Naive thymus-derived CD4-positive, alpha-beta T cell (primary cell): ENCODE measurements around the gene HERPUD1. TPM values are rescaled to one million over a fixed set of nuclear protein-coding genes. Genes with fewer than 3 reads are reported as not detected.
"Not testable (repeated sequence)": the region's sequence is repeated elsewhere in the genome, so short reads cannot be mapped to it uniquely, and the experiment has no call there.

Experiments used
- ATAC-seq: fragments of 150-1000 bp; cut with Tn5 transposase; 2 replicates; pipeline ENCODE4 v1.10.0; 2021; ENCODE audit warnings: mild to moderate bottlenecking, moderate library complexity
- CTCF ChIA-PET: fragments of 350-600 bp; sonication (Branson Sonifier 250); formaldehyde crosslinking; loops from one replicate; lab custom pipeline; 2021; ENCODE audit warnings: antibody characterized with exemption; lab: Charles Lee
- POLR2A ChIA-PET: fragments of 350-600 bp; sonication (Branson Sonifier 250); formaldehyde crosslinking; loops from one replicate; lab custom pipeline; 2021; ENCODE audit warnings: antibody characterized with exemption, inconsistent platforms; lab: Charles Lee
- DNase-seq, 9 donors: peaks; one replicate each; pipeline versions ENCODE4 v3.0.0 to v3.0.0-alpha.2; 2020 to 2022; ENCODE audit warnings: mixed read lengths in 1 of 9
- H3K27ac ChIP-seq: one replicate; pipeline ENCODE4 v1.7.0; 2013; ENCODE audit warnings: mild to moderate bottlenecking, low read depth, low read length, moderate library complexity
- H3K27me3 ChIP-seq, 2 donors: one replicate each; pipeline ENCODE4 v1.7.0; 2013; ENCODE audit warnings: low read length in 2 of 2, mild to moderate bottlenecking in 2 of 2, moderate library complexity in 2 of 2; ENCODE audit not compliant: control insufficient read depth in 2 of 2, insufficient read depth in 2 of 2
- H3K36me3 ChIP-seq, 3 experiments: 1 replicate in 2 of 3; 2 replicates in 1 of 3; pipeline ENCODE4 v1.7.0; 2013; ENCODE audit warnings: low read length in 3 of 3, mild to moderate bottlenecking in 3 of 3, moderate library complexity in 1 of 3; ENCODE audit not compliant: insufficient read depth in 3 of 3, control insufficient read depth in 2 of 3
- H3K4me1 ChIP-seq, 2 donors: one replicate each; pipeline ENCODE4 v1.7.0; 2013; ENCODE audit warnings: low read length in 2 of 2, mild to moderate bottlenecking in 2 of 2, moderate library complexity in 1 of 2; ENCODE audit not compliant: control insufficient read depth in 2 of 2, insufficient read depth in 2 of 2
- H3K4me3 ChIP-seq: 2 replicates; pipeline ENCODE4 v1.7.0; 2013; ENCODE audit warnings: mild to moderate bottlenecking, low read length
- H3K9me3 ChIP-seq, 3 experiments: 1 replicate in 2 of 3; 2 replicates in 1 of 3; pipeline ENCODE4 v1.7.0; 2013; ENCODE audit warnings: low read length in 3 of 3; ENCODE audit not compliant: control insufficient read depth in 2 of 3
- H3K27ac Mint-ChIP-seq, 9 donors: one replicate each; pipeline ENCODE4 v1.8.0; 2020 to 2022; ENCODE audit warnings: mixed read lengths in 9 of 9, mild to moderate bottlenecking in 8 of 9, moderate library complexity in 5 of 9, inconsistent platforms in 2 of 9
- H3K27me3 Mint-ChIP-seq, 5 donors: one replicate each; pipeline ENCODE4 v1.8.0; 2021 to 2022; ENCODE audit warnings: mixed read lengths in 5 of 5, mild to moderate bottlenecking in 1 of 5
- H3K36me3 Mint-ChIP-seq, 5 donors: one replicate each; pipeline ENCODE4 v1.8.0; 2020 to 2022; ENCODE audit warnings: mixed read lengths in 5 of 5, mild to moderate bottlenecking in 3 of 5, inconsistent platforms in 1 of 5
- H3K4me1 Mint-ChIP-seq, 7 donors: one replicate each; pipeline ENCODE4 v1.8.0; 2020 to 2022; ENCODE audit warnings: mixed read lengths in 7 of 7, mild to moderate bottlenecking in 3 of 7, inconsistent platforms in 1 of 7
- H3K4me3 Mint-ChIP-seq, 10 donors: one replicate each; pipeline ENCODE4 v1.8.0; 2020 to 2022; ENCODE audit warnings: mild to moderate bottlenecking in 10 of 10, mixed read lengths in 10 of 10, moderate library complexity in 6 of 10, inconsistent platforms in 2 of 10
- H3K9me3 Mint-ChIP-seq, 11 donors: one replicate each; pipeline ENCODE4 v1.8.0; 2020 to 2022; ENCODE audit warnings: mixed read lengths in 11 of 11, mild to moderate bottlenecking in 4 of 11, inconsistent platforms in 1 of 11, moderate library complexity in 1 of 11
- intact Hi-C, 2 donors: fragments of 100-400 bp; cut with micrococcal nuclease; formaldehyde crosslinking; loops; one replicate each; pipeline ENCODE4 v1.15.1; 2023
- polyA plus RNA-seq, 2 donors: library from polyadenylated mRNA; unstranded; fragments of 300-500 nt; fragmentation: Illumina TruSeq; gene quantifications; one replicate each; pipeline ENCODE4 v1.2.3, GENCODE V29; 2021
- total RNA-seq, 6 experiments: library from RNA in 5 of 6; stranded (reverse) in 5 of 6; gene quantifications; 1 replicate in 5 of 6; 2 replicates in 1 of 6; pipeline ENCODE4 v1.2.3 and lab custom pipeline; 2021 to 2026

Gene HERPUD1
- total and polyA plus RNA-seq, 7 experiments from 2014 or later, result 42.0 to 226 (median 117) TPM

DNA sequence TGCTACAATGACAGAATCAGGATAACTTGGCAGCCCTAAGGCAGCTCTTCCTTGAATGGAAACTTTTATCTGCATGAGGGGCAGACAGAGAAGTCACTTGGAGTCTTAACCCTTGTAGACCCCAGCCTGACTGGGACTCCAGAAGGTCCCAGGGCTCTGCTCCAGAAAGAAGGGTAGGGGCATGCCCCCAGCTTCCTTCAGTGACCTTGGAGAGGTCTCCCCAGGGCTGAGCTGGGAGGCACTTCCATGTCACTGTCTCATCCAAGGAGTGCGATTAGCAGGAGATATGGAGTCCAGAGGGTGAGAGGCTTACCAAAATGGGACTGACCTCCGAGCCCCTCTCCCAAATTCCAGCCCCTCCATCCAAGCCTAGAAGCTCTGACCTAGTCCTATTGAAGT, 54.0 kb downstream of the HERPUD1 start:
- no peak for ATAC-seq
- H3K4me3 Mint-ChIP-seq, result peak overlapping the region in 9 of 10 donors; percentile 11 to 98 (median 60)
- H3K36me3 Mint-ChIP-seq, result peaks cover 4 to 63% (median 25%) of the 10 kb centered on the region in 5 donors
- H3K27me3 ChIP-seq, result no peaks in the 10 kb centered on the region
- H3K9me3 Mint-ChIP-seq, result no peaks in the 10 kb centered on the region
- H3K9me3 ChIP-seq, result no peaks in the 10 kb centered on the region
- no peak for DNase-seq
- H3K27me3 Mint-ChIP-seq, result no peaks in the 10 kb centered on the region
- ChIA-PET POLR2A (interaction anchor here (1.0 to 9.7 kb wide), 7 partner anchors 10 to 78 kb away, joined by 3 to 111 read pairs (median 5); no protein-coding TSS in a partner anchor), CTCF (interaction anchor here (0.8 to 1.4 kb wide), 3 partner anchors 9 to 46 kb away, joined by 3 to 4 read pairs (median 3); no protein-coding TSS in a partner anchor)
- peak overlapping the region; percentile 98 for H3K27ac ChIP-seq
- peak overlapping the region; percentile 40 to 99 (median 88) for H3K27ac Mint-ChIP-seq
- intact Hi-C loops, result loop anchor here (1.0 to 5.0 kb wide), 2 partner anchors 22 to 54 kb away; partner anchors contain the start of gene HERPUD1 (in 1 of the 2)
- no peak overlapping the region for H3K4me3 ChIP-seq
- peaks cover 64 to 88% (median 73%) of the 10 kb centered on the region in 7 donors for H3K4me1 Mint-ChIP-seq
- peaks cover 0 to 15% (median 0%) of the 10 kb centered on the region in 3 experiments for H3K36me3 ChIP-seq
- peaks cover 21 to 55% of the 10 kb centered on the region in 2 donors for H3K4me1 ChIP-seq

DNA sequence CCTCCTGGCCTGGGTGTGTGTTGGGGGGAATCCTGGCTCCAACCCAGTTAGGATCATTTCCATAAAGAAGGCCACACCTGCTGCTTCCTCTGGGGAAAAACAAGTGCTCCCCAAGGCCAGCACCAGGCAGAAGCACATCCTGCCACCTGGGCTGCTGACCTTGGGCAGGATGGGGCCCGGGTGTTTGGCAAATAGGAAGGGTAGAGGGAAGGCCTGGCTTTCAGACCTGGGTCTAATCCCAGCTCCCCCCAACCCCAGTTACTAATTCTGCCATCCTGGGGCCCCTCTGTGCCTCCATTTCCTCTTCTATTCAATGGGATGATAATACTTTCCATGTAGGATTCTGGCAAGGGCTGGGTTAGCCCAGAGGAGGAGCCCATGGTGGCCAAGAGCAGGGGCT, 54.4 kb downstream of the HERPUD1 start:
- Mint-ChIP-seq H3K4me1 (peaks cover 62 to 87% (median 70%) of the 10 kb centered on the region in 7 donors), H3K9me3 (no peaks in the 10 kb centered on the region), H3K27ac (peak overlapping the region; percentile 85 to 99 (median 97)), H3K27me3 (no peaks in the 10 kb centered on the region), H3K36me3 (peaks cover 4 to 65% (median 25%) of the 10 kb centered on the region in 5 donors), H3K4me3 (peak overlapping the region; percentile 93 to 100 (median 98))
- peaks cover 0 to 15% (median 0%) of the 10 kb centered on the region in 3 experiments for H3K36me3 ChIP-seq
- intact Hi-C loops, result loop anchor here in 1 of 2 donors (5.0 kb wide), 1 partner anchor 54 kb away; the partner anchor contains the start of gene HERPUD1
- no peak overlapping the region for H3K4me3 ChIP-seq
- no peaks in the 10 kb centered on the region for H3K9me3 ChIP-seq
- CTCF ChIA-PET, result interaction anchor here (0.8 to 1.4 kb wide), 4 partner anchors 9 to 46 kb away, joined by 3 to 4 read pairs (median 3); no protein-coding TSS in a partner anchor
- H3K27me3 ChIP-seq, result no peaks in the 10 kb centered on the region
- H3K4me1 ChIP-seq, result peaks cover 18 to 55% of the 10 kb centered on the region in 2 donors
- no peak for ATAC-seq
- peak overlapping the region; percentile 98 for H3K27ac ChIP-seq
- POLR2A ChIA-PET, result interaction anchor here (1.0 to 9.7 kb wide), 6 partner anchors 11 to 77 kb away, joined by 4 to 111 read pairs (median 54); no protein-coding TSS in a partner anchor
- no peak for DNase-seq

GRCh38 chr16:56986908-56987307, 55.0 kb downstream of the HERPUD1 start:
- CTCF ChIA-PET, result interaction anchor here (1.0 to 1.4 kb wide), 3 partner anchors 23 to 46 kb away, joined by 3 to 4 read pairs (median 3); no protein-coding TSS in a partner anchor
- peaks cover 0 to 11% (median 0%) of the 10 kb centered on the region in 3 experiments for H3K36me3 ChIP-seq
- Mint-ChIP-seq H3K4me3 (peak overlapping the region; percentile 93 to 100 (median 98)), H3K4me1 (peaks cover 63 to 87% (median 69%) of the 10 kb centered on the region in 7 donors), H3K27ac (peak overlapping the region; percentile 85 to 99 (median 97)), H3K36me3 (peaks cover 0 to 66% (median 26%) of the 10 kb centered on the region in 5 donors)
- ATAC-seq, H3K27me3 ChIP-seq, DNase-seq, H3K27me3 Mint-ChIP-seq, H3K9me3 ChIP-seq, H3K9me3 Mint-ChIP-seq: not testable (repeated sequence)
- peak overlapping the region; percentile 98 for H3K27ac ChIP-seq
- POLR2A ChIA-PET, result interaction anchor here (1.6 to 9.7 kb wide), 9 partner anchors 9 to 59 kb away, joined by 5 to 111 read pairs (median 27); no protein-coding TSS in a partner anchor
- H3K4me1 ChIP-seq, result peaks cover 18 to 55% of the 10 kb centered on the region in 2 donors
- H3K4me3 ChIP-seq, result peak overlapping the region; percentile 73
- intact Hi-C loops, result loop anchor here in 1 of 2 donors (5.0 kb wide), 1 partner anchor 55 kb away; the partner anchor contains the start of gene HERPUD1

- DNase-seq, result no peak
- ATAC-seq, result no peak
- Mint-ChIP-seq H3K4me1 (peaks cover 60 to 87% (median 64%) of the 10 kb centered on the region in 7 donors), H3K4me3 (peak overlapping the region; percentile 93 to 100 (median 98)), H3K9me3 (no peaks in the 10 kb centered on the region), H3K36me3 (peaks cover 0 to 66% (median 25%) of the 10 kb centered on the region in 5 donors), H3K27ac (peak overlapping the region; percentile 85 to 99 (median 97)), H3K27me3 (no peaks in the 10 kb centered on the region)
- H3K9me3 ChIP-seq, result no peaks in the 10 kb centered on the region
- no peaks in the 10 kb centered on the region for H3K27me3 ChIP-seq
- ChIA-PET CTCF (interaction anchor here (1.0 to 1.3 kb wide), 3 partner anchors 22 to 40 kb away, joined by 3 to 5 read pairs (median 4); no protein-coding TSS in a partner anchor), POLR2A (interaction anchor here (0.5 to 9.7 kb wide), 12 partner anchors 9 to 301 kb away, joined by 3 to 111 read pairs (median 24); no protein-coding TSS in a partner anchor)
- intact Hi-C loops, result loop anchor here in 1 of 2 donors (5.0 kb wide), 1 partner anchor 55 kb away; the partner anchor contains the start of gene HERPUD1
- H3K4me1 ChIP-seq, result peaks cover 18 to 53% of the 10 kb centered on the region in 2 donors
- peak overlapping the region; percentile 73 for H3K4me3 ChIP-seq
- H3K27ac ChIP-seq, result peak overlapping the region; percentile 98
- H3K36me3 ChIP-seq, result peaks cover 0 to 6% (median 0%) of the 10 kb centered on the region in 3 experiments
These were observed 55.8 kb downstream of the HERPUD1 start for GRCh38 chr16:56987692-56988091.

- Histone ChIP-seq H3K9me3 (no peaks in the 10 kb centered on the region), H3K4me3 (peak overlapping the region; percentile 73), H3K4me1 (peaks cover 20 to 50% of the 10 kb centered on the region in 2 donors), H3K27me3 (no peaks in the 10 kb centered on the region), H3K36me3 (peaks cover 0 to 6% (median 0%) of the 10 kb centered on the region in 3 experiments), H3K27ac (peak overlapping the region; percentile 98)
- ATAC-seq (no peak), DNase-seq (no peak)
- H3K36me3 Mint-ChIP-seq, result peaks cover 4 to 70% (median 29%) of the 10 kb centered on the region in 5 donors
- H3K27me3 Mint-ChIP-seq, result no peaks in the 10 kb centered on the region
- ChIA-PET CTCF (interaction anchor here (1.0 to 1.3 kb wide), 3 partner anchors 23 to 95 kb away, joined by 3 to 5 read pairs (median 4); no protein-coding TSS in a partner anchor), POLR2A (interaction anchor here (0.5 to 9.7 kb wide), 16 partner anchors 9 to 301 kb away, joined by 3 to 111 read pairs (median 16); partner anchors contain the start of genes PSME3IP1 and RSPRY1)
- peaks cover 62 to 87% (median 65%) of the 10 kb centered on the region in 7 donors for H3K4me1 Mint-ChIP-seq
- H3K9me3 Mint-ChIP-seq, result no peaks in the 10 kb centered on the region
- H3K4me3 Mint-ChIP-seq, result peak overlapping the region; percentile 93 to 100 (median 98)
- H3K27ac Mint-ChIP-seq, result peak overlapping the region; percentile 85 to 99 (median 97)
- intact Hi-C loops, result loop anchor here in 1 of 2 donors (5.0 kb wide), 1 partner anchor 56 kb away; the partner anchor contains the start of gene HERPUD1
These were observed 56.4 kb downstream of the HERPUD1 start for GRCh38 chr16:56988161-56988947.
